GM10266 (cell line): ENCODE results near the gene OSMR.

Experiments used
- DNase-seq: peaks from one replicate; pipeline ENCODE4 v3.0.0; 2012; ENCODE audit errors: extremely low spot score
- TF ChIP-seq, protein P1 (sequence below): IDR thresholded peaks from 2 replicates; pipeline ENCODE4 v1.5.1; 2012; ENCODE audit warnings: mild to moderate bottlenecking, low read depth; ENCODE audit not compliant: control insufficient read depth, insufficient read depth; ENCODE audit errors: missing control alignments

The OSMR gene

DNA sequence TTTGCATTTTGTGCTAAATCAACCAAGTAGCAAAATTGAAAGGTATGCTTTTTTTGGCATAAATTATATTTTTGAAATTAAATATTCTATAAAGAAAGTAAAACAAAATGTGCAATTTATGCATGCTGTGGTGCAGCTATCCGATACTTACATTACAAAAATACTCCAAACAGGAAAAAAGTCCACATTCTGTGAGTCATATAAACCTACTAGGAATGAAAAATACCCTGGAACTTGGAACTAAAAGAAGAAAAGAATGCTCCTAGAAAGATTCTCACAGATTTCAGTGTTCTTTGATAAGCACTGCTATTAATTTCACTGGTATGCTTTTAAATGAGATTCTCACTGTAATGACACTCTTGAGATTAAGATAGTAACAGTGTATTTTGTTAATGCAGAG, 92.6 kb downstream of the OSMR start:
- DNase-seq: no peak
- TF ChIP-seq, protein P1, sequence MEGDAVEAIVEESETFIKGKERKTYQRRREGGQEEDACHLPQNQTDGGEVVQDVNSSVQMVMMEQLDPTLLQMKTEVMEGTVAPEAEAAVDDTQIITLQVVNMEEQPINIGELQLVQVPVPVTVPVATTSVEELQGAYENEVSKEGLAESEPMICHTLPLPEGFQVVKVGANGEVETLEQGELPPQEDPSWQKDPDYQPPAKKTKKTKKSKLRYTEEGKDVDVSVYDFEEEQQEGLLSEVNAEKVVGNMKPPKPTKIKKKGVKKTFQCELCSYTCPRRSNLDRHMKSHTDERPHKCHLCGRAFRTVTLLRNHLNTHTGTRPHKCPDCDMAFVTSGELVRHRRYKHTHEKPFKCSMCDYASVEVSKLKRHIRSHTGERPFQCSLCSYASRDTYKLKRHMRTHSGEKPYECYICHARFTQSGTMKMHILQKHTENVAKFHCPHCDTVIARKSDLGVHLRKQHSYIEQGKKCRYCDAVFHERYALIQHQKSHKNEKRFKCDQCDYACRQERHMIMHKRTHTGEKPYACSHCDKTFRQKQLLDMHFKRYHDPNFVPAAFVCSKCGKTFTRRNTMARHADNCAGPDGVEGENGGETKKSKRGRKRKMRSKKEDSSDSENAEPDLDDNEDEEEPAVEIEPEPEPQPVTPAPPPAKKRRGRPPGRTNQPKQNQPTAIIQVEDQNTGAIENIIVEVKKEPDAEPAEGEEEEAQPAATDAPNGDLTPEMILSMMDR: no peak

DNA sequence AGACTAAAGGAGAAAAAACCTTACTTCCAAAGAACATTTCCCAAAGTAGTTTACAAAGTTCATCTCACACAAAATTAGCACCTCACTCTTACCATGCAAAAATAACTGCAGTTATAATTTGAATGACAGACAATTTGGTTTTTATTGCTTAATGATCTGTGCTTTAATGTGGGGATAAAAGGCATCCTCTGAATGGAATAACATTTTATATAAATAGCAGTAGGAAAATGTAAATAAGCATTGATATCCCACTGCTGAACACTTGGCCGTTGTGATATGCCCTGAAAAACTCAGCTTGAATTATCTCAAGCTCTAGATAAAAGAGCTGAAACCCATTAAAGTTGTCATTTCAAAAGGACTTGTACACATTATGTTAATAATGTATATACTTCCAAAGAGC, 93.2 kb downstream of the OSMR start:
- DNase-seq: no peak
- TF ChIP-seq, protein P1: no peak

DNA sequence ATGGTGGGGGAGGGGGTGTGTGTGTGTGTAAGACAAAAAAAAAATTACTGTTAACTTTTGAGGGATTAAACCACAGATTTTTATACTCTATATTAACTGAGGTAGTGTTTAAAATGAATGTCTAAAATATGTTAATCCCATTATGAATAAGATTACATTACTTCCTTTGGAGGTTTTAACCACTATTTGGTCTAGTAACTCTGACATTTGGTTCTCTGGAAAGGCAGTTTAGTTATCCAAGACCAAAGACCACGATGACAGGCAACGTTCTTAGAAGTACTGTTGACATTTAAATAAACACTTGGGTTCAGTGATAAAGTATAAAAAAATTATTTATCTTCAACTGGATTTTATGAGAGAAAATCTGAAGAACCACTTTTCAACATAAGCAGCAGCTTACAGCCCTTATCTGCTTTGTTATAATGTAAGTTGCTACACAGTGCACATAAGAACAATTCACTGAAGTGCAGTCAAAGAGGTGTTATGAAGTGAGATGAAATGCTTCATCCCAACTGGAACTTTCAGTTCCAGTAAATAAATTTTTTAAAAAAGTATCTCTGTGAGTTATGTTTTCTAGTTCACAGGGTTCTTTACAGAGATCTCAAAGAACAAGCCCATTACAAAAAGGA, 94.5 kb downstream of the OSMR start:
- DNase-seq: no peak
- TF ChIP-seq, protein P1: no peak

DNA sequence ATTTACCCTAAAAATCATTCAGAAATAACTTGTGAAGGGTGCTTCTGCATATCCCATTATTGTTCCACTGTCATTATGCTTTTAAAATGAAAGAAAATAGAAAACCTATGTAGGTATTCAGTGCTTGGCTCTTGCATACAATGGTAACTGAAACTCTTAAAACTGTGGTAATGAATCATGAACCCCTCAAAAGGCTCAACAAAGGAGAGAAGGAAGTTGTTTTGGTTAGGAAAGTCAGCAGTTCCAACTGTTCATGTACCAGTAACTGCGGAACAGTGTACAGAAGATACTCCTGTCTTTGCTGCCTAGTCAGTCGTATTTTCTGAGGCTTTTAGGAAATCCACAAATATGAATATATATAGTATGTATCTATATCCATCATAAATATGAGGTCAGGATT, 96.1 kb downstream of the OSMR start:
- TF ChIP-seq, protein P1: no peak
- no peak for DNase-seq

DNA sequence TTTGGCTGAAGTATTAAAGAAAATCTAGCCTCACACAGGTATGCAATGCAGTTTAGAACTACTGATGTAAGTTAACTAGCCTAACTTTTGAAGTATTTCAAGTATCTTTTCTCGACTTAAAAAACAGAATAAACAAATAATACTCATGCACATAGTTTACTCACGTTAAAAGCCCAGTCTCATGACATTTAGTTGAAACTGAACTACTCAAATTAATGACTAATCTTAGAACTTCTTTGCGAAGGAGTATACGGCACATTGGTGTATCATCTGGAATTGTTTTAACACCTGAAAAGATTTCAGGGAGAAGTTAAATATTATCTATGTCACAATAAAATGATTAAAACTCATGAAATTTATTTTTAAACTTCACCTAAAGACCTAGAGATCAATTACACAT, 98.5 kb downstream of the OSMR start:
- DNase-seq: no peak
- TF ChIP-seq, protein P1: no peak

DNA sequence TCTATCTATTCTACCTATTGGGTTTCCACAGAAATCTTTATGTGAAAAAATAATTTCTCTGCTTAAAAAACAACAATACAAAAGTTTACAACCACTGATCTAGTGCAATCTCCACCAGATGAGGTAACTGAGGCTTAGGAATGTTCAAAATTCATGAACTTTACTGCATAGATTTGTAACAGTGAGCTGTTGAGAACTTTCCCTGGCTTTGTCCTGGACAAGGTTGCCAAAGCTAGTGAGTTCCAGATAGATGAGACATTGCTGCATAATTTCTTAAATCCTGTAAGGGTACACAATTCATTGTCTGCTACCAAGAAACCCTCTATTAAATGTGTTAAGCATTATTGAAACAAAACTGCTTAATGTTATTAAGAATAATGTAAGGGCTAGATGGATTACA, 102.7 kb downstream of the OSMR start:
- TF ChIP-seq, protein P1: no peak
- DNase-seq: no peak

DNA sequence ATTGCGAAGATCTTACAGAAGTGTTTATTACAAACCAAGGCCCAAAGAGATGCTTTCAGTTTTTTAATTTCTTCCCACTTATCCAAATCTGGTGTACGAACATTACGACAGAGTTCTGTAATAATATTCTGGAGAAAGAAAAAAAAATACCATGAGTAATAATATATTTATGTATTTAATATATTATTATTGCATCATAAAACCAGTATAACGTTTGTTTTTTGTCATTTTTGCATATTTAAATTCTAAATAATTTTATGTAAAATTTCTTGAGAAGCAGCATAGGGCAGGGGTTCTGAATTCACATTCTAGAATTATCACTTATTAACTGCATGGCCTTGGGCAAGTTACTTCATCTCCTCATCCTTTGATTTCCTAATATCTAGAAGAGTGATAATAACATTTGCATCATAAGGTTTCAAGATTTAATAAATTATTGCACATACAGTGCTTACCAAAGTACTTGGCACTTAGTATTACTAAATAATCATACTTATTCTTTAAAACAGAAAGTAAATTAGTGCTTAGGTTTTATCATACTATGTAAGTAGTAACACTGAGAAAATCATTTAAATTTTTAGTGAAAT, 107.7 kb downstream of the OSMR start:
- no peak for DNase-seq
- TF ChIP-seq, protein P1: no peak
